A549 treated with CORT108297 at 1 μM for 4 hours (cell line): Measurements from ENCODE around the gene MED16. TPM values are rescaled to one million over a fixed set of nuclear protein-coding genes. Genes with fewer than 3 reads are reported as not detected.

Experiments
- total RNA-seq: library from RNA; stranded (reverse); fragments of 200-300 nt; extraction: Qiagen RNA extraction; gene quantifications from 5 replicates; pipeline ENCODE4 v1.2.3, GENCODE V29; 2022

The MED16 gene, protein sequence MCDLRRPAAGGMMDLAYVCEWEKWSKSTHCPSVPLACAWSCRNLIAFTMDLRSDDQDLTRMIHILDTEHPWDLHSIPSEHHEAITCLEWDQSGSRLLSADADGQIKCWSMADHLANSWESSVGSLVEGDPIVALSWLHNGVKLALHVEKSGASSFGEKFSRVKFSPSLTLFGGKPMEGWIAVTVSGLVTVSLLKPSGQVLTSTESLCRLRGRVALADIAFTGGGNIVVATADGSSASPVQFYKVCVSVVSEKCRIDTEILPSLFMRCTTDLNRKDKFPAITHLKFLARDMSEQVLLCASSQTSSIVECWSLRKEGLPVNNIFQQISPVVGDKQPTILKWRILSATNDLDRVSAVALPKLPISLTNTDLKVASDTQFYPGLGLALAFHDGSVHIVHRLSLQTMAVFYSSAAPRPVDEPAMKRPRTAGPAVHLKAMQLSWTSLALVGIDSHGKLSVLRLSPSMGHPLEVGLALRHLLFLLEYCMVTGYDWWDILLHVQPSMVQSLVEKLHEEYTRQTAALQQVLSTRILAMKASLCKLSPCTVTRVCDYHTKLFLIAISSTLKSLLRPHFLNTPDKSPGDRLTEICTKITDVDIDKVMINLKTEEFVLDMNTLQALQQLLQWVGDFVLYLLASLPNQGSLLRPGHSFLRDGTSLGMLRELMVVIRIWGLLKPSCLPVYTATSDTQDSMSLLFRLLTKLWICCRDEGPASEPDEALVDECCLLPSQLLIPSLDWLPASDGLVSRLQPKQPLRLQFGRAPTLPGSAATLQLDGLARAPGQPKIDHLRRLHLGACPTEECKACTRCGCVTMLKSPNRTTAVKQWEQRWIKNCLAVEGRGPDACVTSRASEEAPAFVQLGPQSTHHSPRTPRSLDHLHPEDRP
- 11.3 to 22.3 TPM (median 21.5 TPM) in 5 replicates for total RNA-seq

DNA sequence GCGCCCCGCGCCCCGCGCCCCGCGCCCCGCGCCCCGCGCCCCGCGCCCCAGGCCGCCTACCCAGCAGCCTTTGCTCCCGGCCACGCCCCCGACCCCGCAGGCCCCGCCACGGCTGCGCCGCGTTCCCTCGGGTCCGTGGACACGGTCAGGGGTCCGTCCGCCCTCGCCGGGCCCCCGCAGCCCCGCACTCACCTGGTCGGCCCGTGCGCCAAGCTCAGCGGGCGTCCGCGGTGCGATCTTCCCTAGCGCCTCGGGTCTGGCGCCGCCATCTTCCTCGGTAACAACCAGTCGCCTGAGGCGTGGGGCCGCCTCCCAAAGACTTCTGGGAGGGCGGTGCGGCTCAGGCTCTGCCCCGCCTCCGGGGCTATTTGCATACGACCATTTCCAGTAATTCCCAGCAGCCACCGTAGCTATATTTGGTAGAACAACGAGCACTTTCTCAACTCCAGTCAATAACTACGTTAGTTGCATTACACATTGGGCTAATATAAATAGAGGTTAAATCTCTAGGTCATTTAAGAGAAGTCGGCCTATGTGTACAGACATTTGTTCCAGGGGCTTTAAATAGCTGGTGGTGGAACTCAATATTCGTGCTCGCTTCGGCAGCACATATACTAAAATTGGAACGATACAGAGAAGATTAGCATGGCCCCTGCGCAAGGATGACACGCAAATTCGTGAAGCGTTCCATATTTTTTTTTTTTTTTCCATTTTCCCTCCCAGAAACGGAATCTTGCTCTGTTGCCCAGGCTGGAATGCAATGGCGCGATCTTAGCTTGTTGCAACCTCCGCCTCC is at the start of gene MED16, which contains the start of gene RNU6-9:
MED16 (minus strand) TSS at position 294 of the 796 bp plus-strand sequence. CDS start 2,056 bp downstream, outside the sequence.
RNU6-9 (plus strand) TSS at position 591 of the 796 bp plus-strand sequence.

DNA sequence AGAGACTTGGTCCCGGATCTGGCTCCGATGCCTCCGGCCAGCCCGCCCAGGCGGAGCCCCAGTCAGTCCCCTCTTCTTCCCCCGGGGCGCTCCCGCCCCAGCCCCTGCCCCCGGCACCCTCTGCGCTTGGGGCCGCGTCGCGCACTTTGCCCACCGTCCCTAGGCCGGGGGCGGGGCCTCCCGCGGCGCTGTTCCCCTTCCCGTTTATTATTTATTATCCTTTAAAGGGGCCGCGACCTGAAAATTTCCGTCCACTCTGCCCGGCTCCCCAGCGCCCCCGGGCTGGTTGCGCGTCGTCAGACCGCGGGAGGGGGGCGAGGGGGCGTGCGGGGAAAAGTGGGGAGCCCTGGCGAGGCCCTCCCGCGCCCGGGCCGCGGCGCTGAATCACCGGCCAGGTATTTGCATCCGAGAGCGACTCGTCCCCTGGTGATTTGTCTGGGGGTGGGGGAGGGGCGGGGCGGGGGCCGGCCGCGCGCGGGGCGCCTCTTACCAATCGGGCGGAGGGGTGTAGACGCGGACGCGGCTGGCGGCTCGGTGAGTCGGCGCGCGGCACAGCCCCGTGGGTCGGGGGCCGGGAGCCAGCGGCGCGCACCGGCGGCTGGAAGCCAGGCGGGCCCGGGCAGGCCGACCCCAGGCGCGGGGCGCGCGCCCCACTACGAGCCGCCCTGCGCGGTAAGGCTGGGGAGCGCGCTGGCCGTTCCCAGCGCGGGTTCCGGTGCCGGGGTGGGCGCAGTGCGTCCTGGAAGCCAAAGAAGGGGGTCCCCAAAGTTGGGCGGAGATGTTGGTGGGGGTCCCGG is 32.7 kb upstream of the MED16 start, which contains the start of gene ARID3A:
ARID3A (plus strand) TSS at position 510 of the 797 bp plus-strand sequence. CDS start 3,494 bp downstream, outside the sequence.

DNA sequence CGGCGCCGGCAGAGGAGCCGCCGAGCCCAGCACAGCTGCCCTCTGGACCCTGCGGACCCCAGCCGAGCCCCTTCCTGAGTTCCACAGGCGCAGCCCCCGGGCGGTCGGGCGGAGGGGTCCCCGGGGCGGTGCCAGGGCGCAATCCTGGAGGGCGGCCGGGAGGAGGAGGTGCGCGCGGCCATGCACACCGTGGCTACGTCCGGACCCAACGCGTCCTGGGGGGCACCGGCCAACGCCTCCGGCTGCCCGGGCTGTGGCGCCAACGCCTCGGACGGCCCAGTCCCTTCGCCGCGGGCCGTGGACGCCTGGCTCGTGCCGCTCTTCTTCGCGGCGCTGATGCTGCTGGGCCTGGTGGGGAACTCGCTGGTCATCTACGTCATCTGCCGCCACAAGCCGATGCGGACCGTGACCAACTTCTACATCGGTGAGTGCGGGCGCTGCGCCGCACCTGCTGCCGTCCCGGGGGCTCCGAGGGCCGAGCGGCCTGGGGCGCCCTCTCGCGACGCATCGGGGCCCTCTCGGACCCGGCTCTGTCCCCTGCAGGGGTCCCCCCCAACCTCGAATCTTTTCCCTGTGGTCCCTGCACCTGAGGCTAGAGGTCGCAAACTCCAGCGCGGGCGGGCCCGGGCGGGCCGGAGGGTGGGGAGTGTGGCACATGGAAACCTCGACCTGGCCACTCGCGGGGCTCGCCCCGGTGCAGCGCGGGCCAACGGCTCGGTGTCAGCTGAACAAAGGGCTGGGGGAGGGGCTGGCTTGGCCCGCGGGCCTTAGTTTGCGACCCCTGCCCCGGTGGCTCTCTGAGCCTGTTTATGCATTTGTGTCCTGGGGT is 24.6 kb upstream of the MED16 start, which contains the start of gene KISS1R:
KISS1R (plus strand) TSS at position 11 of the 829 bp plus-strand sequence; CDS start at position 181, 170 bp downstream.

DNA sequence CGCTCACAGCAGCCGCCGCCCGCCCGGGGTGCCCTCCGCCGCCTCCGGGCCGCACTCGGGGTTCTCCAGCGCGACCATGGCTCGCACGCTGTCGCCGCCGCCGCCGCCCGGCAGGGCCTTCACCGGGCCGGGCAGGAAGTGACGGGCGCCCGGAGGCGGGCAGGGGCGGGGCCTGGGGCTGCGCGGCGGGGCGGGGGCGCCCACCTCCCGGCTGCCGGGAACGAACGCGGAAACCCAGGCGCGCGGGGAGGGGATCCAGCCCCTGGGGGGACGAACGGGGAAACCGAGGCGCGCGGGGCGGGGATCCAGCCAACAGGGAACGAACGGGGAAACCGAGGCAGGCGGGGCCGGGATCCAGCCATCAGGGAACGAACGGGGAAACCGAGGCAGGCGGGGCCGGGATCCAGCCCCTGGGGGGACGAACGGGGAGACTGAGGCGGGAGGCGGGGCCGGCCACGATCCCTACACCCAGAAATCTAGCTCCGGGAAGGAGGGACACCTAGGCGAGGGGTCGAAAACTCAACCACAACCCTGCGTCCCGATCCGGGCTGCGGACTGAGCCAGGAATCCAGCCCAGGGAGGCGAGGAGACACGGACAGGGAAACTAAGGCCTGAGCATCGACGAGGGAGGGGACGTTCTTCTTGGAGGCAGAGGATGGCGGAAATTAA is 20.2 kb upstream of the MED16 start, which contains the start of gene R3HDM4:
R3HDM4 (minus strand) TSS at position 140 of the 669 bp plus-strand sequence; CDS start at position 78, 62 bp downstream.

DNA sequence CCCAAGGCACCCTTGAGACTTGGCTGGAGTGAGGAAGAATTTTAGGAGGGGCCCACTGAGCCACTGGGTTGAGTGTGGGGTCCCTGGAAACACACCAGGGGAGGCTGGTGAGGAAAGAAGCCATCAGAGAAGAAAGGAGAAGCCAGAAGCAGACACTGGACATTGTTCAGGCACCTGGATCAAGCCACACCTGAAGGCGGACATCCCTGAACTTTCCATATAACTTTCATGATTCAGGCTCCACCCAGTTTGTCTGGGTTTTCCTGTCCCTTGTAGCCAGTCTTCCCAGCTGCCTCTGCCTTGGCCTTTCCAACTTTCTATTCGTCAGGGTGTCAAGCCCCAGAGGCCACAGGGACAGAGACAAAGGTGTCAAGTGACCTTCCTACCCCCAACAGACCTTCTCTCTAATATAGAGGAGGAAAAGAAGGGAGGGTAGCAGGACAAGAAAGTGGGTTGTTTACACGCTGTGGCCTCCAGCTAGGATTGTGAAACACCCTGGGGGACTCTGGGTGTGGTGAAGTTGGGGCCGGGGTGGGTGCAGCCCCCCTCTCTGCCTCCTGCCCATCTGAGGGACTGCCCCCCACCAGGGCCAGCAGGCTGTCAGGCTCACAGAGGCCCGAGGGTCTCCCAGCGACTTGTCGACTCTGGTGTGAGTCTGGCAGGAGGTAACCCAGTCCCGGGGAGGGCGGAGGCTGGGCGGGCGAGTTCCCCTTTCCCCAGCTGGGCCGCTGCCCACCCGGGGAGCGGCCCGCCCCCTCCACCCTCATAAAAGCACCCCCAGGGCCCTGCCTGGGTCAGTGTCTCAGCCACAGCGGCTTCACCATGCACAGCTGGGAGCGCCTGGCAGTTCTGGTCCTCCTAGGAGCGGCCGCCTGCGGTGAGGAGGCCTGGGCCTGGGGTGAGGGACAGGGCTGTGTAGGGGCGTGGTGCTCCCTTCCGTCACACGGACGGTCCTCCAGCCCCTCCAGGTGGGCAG is 33.8 kb downstream of the MED16 start, which contains the start of gene CFD:
CFD (plus strand) TSS at position 797 of the 976 bp plus-strand sequence; CDS start at position 823, 26 bp downstream.

DNA sequence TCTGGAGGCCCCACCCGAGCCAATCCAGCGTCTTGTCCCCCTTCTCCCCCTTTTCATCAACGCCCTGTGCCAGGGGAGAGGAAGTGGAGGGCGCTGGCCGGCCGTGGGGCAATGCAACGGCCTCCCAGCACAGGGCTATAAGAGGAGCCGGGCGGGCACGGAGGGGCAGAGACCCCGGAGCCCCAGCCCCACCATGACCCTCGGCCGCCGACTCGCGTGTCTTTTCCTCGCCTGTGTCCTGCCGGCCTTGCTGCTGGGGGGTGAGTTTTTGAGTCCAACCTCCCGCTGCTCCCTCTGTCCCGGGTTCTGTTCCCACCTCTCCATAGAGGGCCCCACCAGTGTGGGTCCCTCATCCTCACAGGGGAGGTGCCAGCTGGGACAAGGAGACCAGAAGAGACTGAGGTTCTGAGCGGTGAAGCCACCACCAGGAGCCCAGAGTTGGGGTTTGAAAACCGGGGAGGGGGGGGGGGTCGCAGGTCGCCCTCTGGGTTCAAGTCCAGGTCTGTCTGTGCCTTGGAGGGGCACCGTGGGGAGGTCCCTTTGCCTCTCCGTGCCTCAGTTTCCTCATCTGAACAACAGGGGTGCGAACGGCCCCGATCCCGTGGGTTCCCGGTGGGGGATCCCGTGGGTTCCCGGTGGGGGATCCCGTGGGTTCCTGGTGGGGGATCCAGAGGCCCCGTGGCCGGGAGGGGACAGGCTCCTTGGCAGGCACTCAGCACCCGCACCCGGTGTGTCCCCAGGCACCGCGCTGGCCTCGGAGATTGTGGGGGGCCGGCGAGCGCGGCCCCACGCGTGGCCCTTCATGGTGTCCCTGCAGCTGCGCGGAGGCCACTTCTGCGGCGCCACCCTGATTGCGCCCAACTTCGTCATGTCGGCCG is 40.6 kb downstream of the MED16 start, which contains the start of gene ELANE:
ELANE (plus strand) TSS at position 168 of the 878 bp plus-strand sequence; CDS start at position 194, 26 bp downstream.

DNA sequence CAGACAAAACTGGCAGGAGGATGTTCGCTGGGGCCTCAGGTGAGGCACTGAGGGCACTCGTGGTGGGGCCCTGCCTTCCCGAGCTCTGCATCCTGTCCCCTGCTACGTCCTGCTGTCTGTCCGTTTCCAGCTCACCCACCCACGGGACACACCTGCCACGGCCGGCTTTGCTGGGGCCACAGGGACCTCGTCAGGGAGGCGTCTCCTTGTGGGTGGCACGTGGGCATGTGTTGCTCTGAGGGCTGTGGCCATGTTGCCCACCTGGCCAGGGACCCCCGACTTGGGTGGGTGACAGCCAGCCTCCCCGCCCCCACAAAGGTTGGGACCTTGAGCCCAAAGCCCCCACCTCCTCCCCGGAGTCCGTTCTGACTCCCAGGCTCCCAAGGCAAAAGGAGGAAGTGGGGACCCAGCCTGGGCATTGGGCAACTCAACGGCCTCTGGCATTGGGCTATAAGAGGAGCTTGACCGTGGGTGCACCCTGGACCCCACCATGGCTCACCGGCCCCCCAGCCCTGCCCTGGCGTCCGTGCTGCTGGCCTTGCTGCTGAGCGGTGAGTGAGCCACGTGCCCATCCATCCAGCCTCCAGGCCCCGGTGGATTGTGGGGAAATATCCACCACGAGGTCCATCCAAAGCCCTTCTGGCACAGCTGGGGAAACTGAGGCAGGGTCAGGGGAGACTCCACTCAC is 52.3 kb downstream of the MED16 start, which contains the start of gene PRTN3:
PRTN3 (plus strand) TSS at position 481 of the 688 bp plus-strand sequence; CDS start at position 491, 10 bp downstream.

DNA sequence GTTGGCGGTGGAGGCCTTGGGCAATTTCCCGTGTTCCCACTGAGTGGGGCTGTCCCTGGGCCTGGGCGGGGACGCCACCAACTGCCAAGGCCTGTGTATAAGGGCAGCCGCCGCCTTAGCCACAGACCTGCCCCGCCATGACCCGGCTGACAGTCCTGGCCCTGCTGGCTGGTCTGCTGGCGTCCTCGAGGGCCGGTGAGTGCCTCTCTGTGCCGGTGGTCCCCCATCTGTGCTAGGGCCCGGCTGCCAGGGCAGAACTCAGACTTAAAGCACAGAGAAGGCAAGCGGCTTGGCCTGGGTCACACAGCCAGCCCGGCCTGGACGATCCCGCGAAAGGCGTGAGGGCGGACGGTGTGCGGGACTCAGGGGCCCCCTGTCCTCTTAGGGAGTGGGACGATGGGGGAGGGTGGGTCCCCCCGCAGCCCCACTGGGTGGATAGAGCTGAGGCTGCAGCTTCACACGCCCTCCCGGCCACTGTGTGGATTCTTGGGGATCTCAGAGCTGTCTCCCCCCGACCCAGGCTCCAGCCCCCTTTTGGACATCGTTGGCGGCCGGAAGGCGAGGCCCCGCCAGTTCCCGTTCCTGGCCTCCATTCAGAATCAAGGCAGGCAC is 65.2 kb downstream of the MED16 start, which contains the start of gene AZU1:
AZU1 (plus strand) TSS at position 128 of the 612 bp plus-strand sequence; CDS start at position 138, 10 bp downstream.

DNA sequence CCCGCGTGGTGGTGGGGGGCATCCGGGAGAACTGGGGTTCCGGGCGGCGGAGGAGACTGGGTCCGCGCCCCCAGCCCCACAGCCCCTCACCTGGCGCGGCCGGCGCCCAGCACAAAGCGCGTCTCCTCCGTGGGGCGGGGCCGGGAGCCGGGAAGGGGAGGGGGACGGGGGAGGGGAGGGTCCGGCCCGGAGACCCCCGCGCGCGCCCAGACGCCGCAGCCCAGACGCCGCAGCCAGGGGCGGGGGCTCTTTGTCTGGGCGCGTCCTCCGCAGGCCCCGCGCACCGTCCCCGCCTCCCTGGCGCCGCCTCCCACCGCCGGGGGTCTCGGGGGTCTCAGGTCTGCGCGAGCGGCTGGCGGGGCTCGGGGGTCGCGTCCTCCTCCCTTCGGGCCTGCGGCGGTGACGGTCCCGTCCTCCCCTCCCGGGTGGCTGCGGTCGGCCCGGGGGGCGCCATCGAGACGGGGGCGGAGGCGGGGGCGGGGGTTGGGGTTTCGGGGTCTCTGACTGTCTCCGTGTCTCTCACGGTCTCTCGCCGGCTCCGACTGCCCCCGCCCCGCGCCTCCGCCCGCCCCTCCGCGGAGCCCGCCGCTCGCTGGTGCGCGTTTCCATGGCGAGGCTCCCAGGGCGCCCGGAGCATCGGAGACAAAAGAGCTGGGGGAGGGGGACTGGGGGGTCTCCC is 71.0 kb downstream of the MED16 start, which contains the start of gene PLPPR3:
PLPPR3 (minus strand) TSS at position 131 of the 679 bp plus-strand sequence. CDS start 396 bp downstream, outside the sequence.

Other genes with a start within 250 kb of the MED16 start
- gene RNF126, start 230.0 kb downstream of the MED16 start, total RNA-seq = 45.1 to 75.9 TPM (median 71.8 TPM) in 5 replicates
- gene FSTL3, start 216.8 kb downstream of the MED16 start, total RNA-seq = 153 to 212 TPM (median 193 TPM) in 5 replicates
- gene PRSS57, start 197.7 kb downstream of the MED16 start, total RNA-seq = 0.13 TPM in 1 of 5 replicates, not detected in the others
- 11.5 to 17.8 TPM (median 15.2 TPM) in 5 replicates for gene PALM, start 184.3 kb downstream of the MED16 start, total RNA-seq
- gene MISP, start 142.1 kb downstream of the MED16 start, total RNA-seq = 76.4 to 104 TPM (median 97.4 TPM) in 5 replicates
- gene PTBP1, start 95.7 kb downstream of the MED16 start, total RNA-seq = 212 to 223 TPM (median 220 TPM) in 5 replicates
- gene PLPPR3, start 71.2 kb downstream of the MED16 start, total RNA-seq = 3.6 to 5.1 TPM (median 4.5 TPM) in 5 replicates
- gene AZU1, start 65.3 kb downstream of the MED16 start, total RNA-seq = 0.21 to 0.54 TPM (median 0.25 TPM) in 5 replicates
- gene PRTN3, start 52.2 kb downstream of the MED16 start, total RNA-seq = 0.27 to 0.56 TPM (median 0.34 TPM) in 5 replicates
- gene ELANE, start 40.9 kb downstream of the MED16 start, total RNA-seq = 0.12 TPM in 1 of 5 replicates, not detected in the others
- 8.5 to 24.7 TPM (median 24.1 TPM) in 5 replicates for gene CFD, start 33.5 kb downstream of the MED16 start, total RNA-seq
- gene RNU6-9, start 297 bp upstream of the MED16 start, total RNA-seq = not detected in 5 replicates
- 25.4 to 43.0 TPM (median 40.9 TPM) in 5 replicates for gene R3HDM4, start 20.0 kb upstream of the MED16 start, total RNA-seq
- gene KISS1R, start 24.1 kb upstream of the MED16 start, total RNA-seq = 0.14 to 0.82 TPM (median 0.52 TPM) in 5 replicates
- 5.1 to 6.6 TPM (median 6.1 TPM) in 5 replicates for gene ARID3A, start 32.8 kb upstream of the MED16 start, total RNA-seq
- 41.6 to 74.7 TPM (median 68.5 TPM) in 5 replicates for gene WDR18, start 91.2 kb upstream of the MED16 start, total RNA-seq
- 1.5 to 3.4 TPM (median 2.6 TPM) in 5 replicates for gene GRIN3B, start 107.2 kb upstream of the MED16 start, total RNA-seq
- gene TMEM259, start 127.9 kb upstream of the MED16 start, total RNA-seq = 64.9 to 127 TPM (median 121 TPM) in 5 replicates
- gene RNU6-2, start 128.3 kb upstream of the MED16 start, total RNA-seq = not detected in 5 replicates
- 49.8 to 59.3 TPM (median 58.6 TPM) in 5 replicates for gene CNN2, start 133.4 kb upstream of the MED16 start, total RNA-seq
- 7.2 to 11.6 TPM (median 10.6 TPM) in 5 replicates for gene ABCA7, start 146.9 kb upstream of the MED16 start, total RNA-seq
- 1.7 to 2.7 TPM (median 2.6 TPM) in 5 replicates for gene ARHGAP45, start 174.0 kb upstream of the MED16 start, total RNA-seq
- gene POLR2E, start 202.2 kb upstream of the MED16 start, total RNA-seq = 187 to 252 TPM (median 237 TPM) in 5 replicates
- gene GPX4, start 210.8 kb upstream of the MED16 start, total RNA-seq = 409 to 501 TPM (median 496 TPM) in 5 replicates